Skeletal muscle satellite cell (primary cell): ENCODE results near the gene NELL2. TPM values are rescaled to one million over a fixed set of nuclear protein-coding genes. Genes with fewer than 3 reads are reported as not detected.
A peak's percentile ranks its signal among the peaks of the same experiment; 100 is the strongest.
"Not testable (repeated sequence)": the region's sequence is repeated elsewhere in the genome, so short reads cannot be mapped to it uniquely, and the experiment has no call there.

Source experiments
- H3K27me3 ChIP-seq: 2 replicates; pipeline ENCODE4 v1.7.0; 2013; ENCODE audit warnings: low read length; ENCODE audit not compliant: control insufficient read depth, insufficient read depth
- H3K36me3 ChIP-seq: 2 replicates; pipeline ENCODE4 v1.7.0; 2013; ENCODE audit warnings: mild to moderate bottlenecking, control low read depth, low read length; ENCODE audit not compliant: insufficient read depth
- H3K4me1 ChIP-seq: 2 replicates; pipeline ENCODE4 v1.7.0; 2013; ENCODE audit warnings: low read length; ENCODE audit not compliant: control insufficient read depth, insufficient read depth
- H3K4me2 ChIP-seq: 2 replicates; pipeline ENCODE4 v1.7.0; 2013; ENCODE audit warnings: mild to moderate bottlenecking, low read length
- H3K4me3 ChIP-seq: 2 replicates; pipeline ENCODE4 v1.7.0; 2013; ENCODE audit warnings: low read length
- H3K9ac ChIP-seq: 2 replicates; pipeline ENCODE4 v1.7.0; 2013; ENCODE audit warnings: mild to moderate bottlenecking, low read depth, low read length, moderate library complexity
- H3K9me3 ChIP-seq: replicated peaks from 2 replicates; pipeline ENCODE4 v1.7.0; 2013; ENCODE audit warnings: mild to moderate bottlenecking, control low read depth, low read length
- total RNA-seq: library from RNA; depleted of rRNA; stranded (reverse); fragments of >200 nt; gene quantifications from 2 replicates; pipeline ENCODE4 v1.2.3, GENCODE V29; 2012; rRNA removed

Gene NELL2
- total RNA-seq, result not detected in 2 replicates

- H3K27me3 ChIP-seq, result peaks cover 31% of the 10 kb centered on the region
- no peaks in the 10 kb centered on the region for H3K9me3 ChIP-seq
- peaks cover 13% of the 10 kb centered on the region for H3K4me1 ChIP-seq
- H3K9ac ChIP-seq, result no peak within 1 kb of the TSS
- H3K36me3 ChIP-seq, result no peaks in the 10 kb centered on the region
- peak within 1 kb of the TSS; percentile 87 for H3K4me2 ChIP-seq
- peak within 1 kb of the TSS; percentile 66 for H3K4me3 ChIP-seq
These were observed at the start of gene NELL2 for GRCh38 chr12:44875954-44876543. Gene NELL2 (minus strand): TSS chr12:44876315. CDS start chr12:44875869, 446 bp downstream.

DNA sequence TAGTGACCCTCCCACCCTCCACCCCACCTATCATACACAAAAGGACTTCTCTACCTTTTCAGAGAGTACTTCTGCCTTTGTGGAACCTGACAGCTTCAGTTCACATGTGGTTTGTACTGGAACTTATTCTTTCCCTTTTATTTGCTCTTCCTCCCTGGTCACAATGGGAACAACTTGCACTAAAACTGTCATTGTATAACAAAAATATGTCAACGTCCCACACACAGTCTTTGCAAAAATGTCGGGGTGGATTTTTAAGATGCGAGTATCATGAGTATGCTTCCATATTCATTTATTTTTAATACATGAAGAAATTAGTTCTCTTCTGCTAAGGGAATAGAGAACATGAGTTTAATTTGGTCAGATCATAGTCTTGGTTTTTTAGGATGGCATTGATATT lies 45.6 kb upstream of the NELL2 start:
- Histone ChIP-seq H3K9ac (no peak overlapping the region), H3K4me2 (no peak overlapping the region), H3K36me3 (no peaks in the 10 kb centered on the region)

DNA sequence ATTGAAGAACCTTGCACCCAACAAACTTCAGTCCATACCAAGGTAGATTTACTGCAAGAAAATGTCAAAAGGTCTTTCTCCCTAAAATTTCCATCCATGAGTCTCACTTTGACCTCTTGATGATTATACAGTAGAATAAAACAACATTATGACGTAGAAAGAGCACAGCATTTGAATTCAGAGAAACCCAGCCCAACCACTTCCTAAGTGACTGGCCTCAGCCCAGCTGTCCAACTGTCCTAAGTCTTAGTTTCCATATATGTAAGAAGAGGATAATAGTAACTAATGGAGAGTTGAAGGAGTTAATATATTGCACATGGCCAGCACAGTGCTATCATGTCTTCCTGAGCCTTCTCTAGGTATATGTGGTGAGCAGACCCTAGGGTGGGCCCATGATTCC lies 41.0 kb upstream of the NELL2 start:
- H3K4me2 ChIP-seq, result no peak overlapping the region
- H3K9me3 ChIP-seq, result no peaks in the 10 kb centered on the region
- H3K9ac ChIP-seq, result no peak overlapping the region
- H3K36me3 ChIP-seq, result no peaks in the 10 kb centered on the region
- H3K4me1 ChIP-seq, result no peaks in the 10 kb centered on the region
- H3K27me3 ChIP-seq, result peaks cover 4% of the 10 kb centered on the region
- no peak overlapping the region for H3K4me3 ChIP-seq

More for the DNA sequence above, 45.6 kb upstream of the NELL2 start:
- H3K27me3 ChIP-seq, result peaks cover 4% of the 10 kb centered on the region
- H3K9me3 ChIP-seq, result no peaks in the 10 kb centered on the region
- H3K4me1 ChIP-seq, result no peaks in the 10 kb centered on the region
- H3K4me3 ChIP-seq, result no peak overlapping the region

- no peaks in the 10 kb centered on the region for H3K9me3 ChIP-seq
- no peak overlapping the region for H3K9ac ChIP-seq
- H3K36me3 ChIP-seq, result no peaks in the 10 kb centered on the region
- no peak overlapping the region for H3K4me2 ChIP-seq
- H3K4me3 ChIP-seq, result no peak overlapping the region
- H3K27me3 ChIP-seq, result peaks cover 4% of the 10 kb centered on the region
- no peaks in the 10 kb centered on the region for H3K4me1 ChIP-seq
These were observed 39.8 kb upstream of the NELL2 start for GRCh38 chr12:44915958-44916357.

GRCh38 chr12:44904321-44904720 lies 28.2 kb upstream of the NELL2 start:
- Histone ChIP-seq H3K9ac (no peak overlapping the region), H3K27me3 (no peaks in the 10 kb centered on the region), H3K9me3 (no peaks in the 10 kb centered on the region), H3K4me1 (no peaks in the 10 kb centered on the region), H3K36me3 (no peaks in the 10 kb centered on the region), H3K4me2 (no peak overlapping the region), H3K4me3 (no peak overlapping the region)

DNA sequence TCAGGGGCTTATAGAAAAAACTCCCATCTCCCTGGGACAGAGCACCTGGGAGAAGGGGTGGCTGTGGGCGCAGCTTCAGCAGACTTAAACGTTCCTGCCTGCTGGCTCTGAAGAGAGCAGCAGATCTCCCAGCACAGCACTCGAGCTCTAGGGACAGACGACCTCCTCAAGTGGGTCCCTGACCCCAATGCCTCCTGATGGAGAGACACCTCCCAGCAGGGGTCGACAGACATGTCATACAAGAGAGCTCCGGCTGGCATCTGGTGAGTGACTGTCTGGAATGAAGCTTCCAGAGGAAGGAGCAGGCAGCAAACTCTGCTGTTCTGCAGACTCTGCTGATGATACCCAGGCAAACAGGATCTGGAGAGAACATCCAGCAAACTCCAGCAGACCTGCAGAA lies 22.0 kb upstream of the NELL2 start:
- not testable (repeated sequence) for H3K36me3 ChIP-seq, H3K4me2 ChIP-seq

DNA sequence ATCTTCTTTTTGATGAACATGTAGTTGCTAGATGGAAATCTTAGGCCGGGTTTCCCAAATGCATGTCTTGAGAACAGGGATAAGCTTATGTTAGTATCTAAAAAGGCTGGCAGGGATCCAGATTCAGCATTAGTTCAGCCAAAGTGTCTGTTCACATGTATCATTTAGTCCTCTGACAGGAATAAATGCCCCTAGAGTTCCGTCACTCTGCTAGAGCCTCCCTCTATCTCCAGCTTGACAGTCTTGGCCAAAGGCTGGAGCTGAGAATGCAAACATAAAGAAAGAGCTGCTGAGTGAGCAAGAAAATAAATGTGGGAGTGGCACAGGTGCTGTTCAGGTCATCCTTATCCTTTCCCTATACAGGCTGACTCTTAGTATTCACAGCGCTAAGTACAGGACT lies 13.8 kb upstream of the NELL2 start:
- H3K4me1 ChIP-seq, result no peaks in the 10 kb centered on the region
- no peak overlapping the region for H3K9ac ChIP-seq
- H3K4me3 ChIP-seq, result no peak overlapping the region
- H3K27me3 ChIP-seq, result no peaks in the 10 kb centered on the region
- no peaks in the 10 kb centered on the region for H3K9me3 ChIP-seq
- H3K36me3 ChIP-seq, result no peaks in the 10 kb centered on the region
- H3K4me2 ChIP-seq, result no peak overlapping the region

More for the DNA sequence above, 22.0 kb upstream of the NELL2 start:
- not testable (repeated sequence) for H3K9ac ChIP-seq, H3K27me3 ChIP-seq, H3K4me3 ChIP-seq, H3K4me1 ChIP-seq, H3K9me3 ChIP-seq

DNA sequence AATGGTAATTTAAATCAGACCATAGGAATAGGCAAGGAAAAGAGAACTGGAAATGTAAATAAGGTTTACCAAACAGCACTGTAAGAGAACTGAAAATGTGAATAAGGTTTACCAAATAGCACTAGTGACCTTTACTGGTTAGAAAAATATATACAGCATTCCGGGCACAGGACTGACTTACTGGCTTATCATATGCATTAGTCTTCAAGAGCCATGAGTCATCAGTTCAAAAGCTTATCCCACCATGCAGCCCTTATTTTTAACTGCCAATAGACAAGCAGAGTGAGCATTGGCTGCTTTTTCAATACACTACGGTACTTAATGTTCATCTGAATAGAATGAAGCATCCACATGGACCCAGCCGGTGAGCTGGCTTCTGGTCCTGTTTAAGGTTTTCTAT lies 13.0 kb upstream of the NELL2 start:
- no peaks in the 10 kb centered on the region for H3K4me1 ChIP-seq
- H3K9me3 ChIP-seq, result no peaks in the 10 kb centered on the region
- H3K27me3 ChIP-seq, result no peaks in the 10 kb centered on the region
- H3K4me2 ChIP-seq, result no peak overlapping the region
- no peak overlapping the region for H3K4me3 ChIP-seq
- H3K9ac ChIP-seq, result no peak overlapping the region
- H3K36me3 ChIP-seq, result no peaks in the 10 kb centered on the region

DNA sequence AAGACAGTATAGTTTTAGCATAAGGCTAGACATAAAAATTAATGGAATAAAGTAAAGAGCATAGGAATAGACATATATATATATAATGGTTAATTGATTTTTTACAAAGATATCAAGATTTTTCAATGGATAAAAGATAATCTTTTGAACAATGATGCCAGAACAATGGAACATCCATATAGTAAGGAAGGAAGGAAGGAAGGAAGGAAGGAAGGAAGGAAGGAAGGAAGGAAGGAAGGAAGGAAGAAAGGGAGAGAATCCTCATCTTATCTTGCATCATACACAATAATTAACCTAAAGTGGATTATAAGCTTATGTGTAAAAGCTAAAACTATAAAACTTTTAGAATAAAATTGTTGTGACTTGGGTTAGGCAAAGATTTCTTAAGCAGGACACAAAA lies 9.8 kb upstream of the NELL2 start:
- Histone ChIP-seq H3K4me2 (no peak overlapping the region), H3K9me3 (no peaks in the 10 kb centered on the region), H3K9ac (no peak overlapping the region), H3K36me3 (no peaks in the 10 kb centered on the region), H3K4me3 (no peak overlapping the region), H3K4me1 (no peaks in the 10 kb centered on the region), H3K27me3 (no peaks in the 10 kb centered on the region)

- no peak overlapping the region for H3K9ac ChIP-seq
- H3K27me3 ChIP-seq, result peaks cover 10% of the 10 kb centered on the region
- no peaks in the 10 kb centered on the region for H3K9me3 ChIP-seq
- H3K4me2 ChIP-seq, result no peak overlapping the region
- H3K4me1 ChIP-seq, result peaks cover 7% of the 10 kb centered on the region
- no peaks in the 10 kb centered on the region for H3K36me3 ChIP-seq
- H3K4me3 ChIP-seq, result no peak overlapping the region
These were observed 5.1 kb upstream of the NELL2 start for GRCh38 chr12:44881197-44881596.

- Histone ChIP-seq H3K27me3 (peaks cover 31% of the 10 kb centered on the region), H3K4me2 (peak overlapping the region; percentile 87), H3K9ac (no peak overlapping the region), H3K9me3 (no peaks in the 10 kb centered on the region), H3K4me1 (peaks cover 13% of the 10 kb centered on the region), H3K4me3 (peak overlapping the region; percentile 66), H3K36me3 (no peaks in the 10 kb centered on the region)
These were observed 662 bp upstream of the NELL2 start for GRCh38 chr12:44876544-44877410.
